HG03521 (cell line): ENCODE measurements around the gene GPR68.
"Not testable (repeated sequence)": the region's sequence is repeated elsewhere in the genome, so short reads cannot be mapped to it uniquely, and the experiment has no call there.

ENCODE experiments used
- ATAC-seq: cut with Tn5 transposase; IDR thresholded peaks from one replicate; pipeline ENCODE4 v1.9.1; 2021; ENCODE audit warnings: mild to moderate bottlenecking, moderate library complexity; ENCODE audit not compliant: unreplicated experiment

GPR68 gene

GRCh38 chr14:91230397-91231035 is 14.0 kb downstream of the GPR68 start:
- no peak for ATAC-seq

DNA sequence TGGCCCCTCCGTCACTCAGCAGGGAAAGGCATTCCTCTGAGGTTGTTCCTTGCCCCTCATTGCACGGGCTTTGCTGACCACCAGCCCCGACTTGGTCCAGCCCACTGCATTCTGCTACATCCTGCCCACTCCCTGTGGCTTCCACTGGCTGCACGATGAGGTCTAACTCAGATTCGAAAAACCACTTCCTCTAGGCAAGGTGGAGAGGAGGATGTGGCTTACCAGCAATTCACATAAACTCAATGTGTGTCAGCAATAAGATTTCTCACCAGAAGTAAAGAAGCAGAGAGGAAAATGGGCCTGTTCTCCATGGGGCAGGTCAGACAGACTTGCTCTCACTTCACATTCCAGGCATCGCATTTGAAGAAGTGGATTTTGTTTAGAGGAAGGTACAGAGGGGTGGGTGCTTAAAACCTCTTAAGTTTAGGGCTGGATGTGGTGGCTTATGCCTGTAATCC is 14.7 kb downstream of the GPR68 start:
- ATAC-seq: peak; percentile 69

- ATAC-seq: no peak
Observed at GRCh38 chr14:91229005-91229382, 15.5 kb downstream of the GPR68 start.

GRCh38 chr14:91228112-91229004 is 16.1 kb downstream of the GPR68 start:
- peak; percentile 71 for ATAC-seq

GRCh38 chr14:91227183-91227628 is 17.3 kb downstream of the GPR68 start:
- no peak for ATAC-seq

DNA sequence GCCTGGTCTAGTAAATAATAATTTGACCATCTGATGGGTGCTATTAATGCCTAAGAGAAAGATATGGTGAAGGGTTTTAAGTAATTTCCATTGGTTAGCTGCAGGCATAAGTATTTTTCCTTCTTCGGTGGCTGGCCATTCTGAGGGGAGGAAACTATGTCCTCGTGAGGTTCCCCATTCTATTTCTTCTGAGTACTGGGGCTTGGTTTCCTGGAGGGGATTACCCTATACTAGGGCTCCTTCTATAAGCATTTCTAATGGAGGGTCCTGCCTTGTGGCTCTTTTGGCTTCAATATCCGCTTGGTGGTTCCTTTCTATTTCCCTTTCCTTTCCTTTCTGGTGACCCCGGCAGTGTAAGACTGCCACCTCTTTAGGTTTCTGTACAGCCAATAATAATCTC is 18.1 kb downstream of the GPR68 start:
- ATAC-seq: not testable (repeated sequence)

DNA sequence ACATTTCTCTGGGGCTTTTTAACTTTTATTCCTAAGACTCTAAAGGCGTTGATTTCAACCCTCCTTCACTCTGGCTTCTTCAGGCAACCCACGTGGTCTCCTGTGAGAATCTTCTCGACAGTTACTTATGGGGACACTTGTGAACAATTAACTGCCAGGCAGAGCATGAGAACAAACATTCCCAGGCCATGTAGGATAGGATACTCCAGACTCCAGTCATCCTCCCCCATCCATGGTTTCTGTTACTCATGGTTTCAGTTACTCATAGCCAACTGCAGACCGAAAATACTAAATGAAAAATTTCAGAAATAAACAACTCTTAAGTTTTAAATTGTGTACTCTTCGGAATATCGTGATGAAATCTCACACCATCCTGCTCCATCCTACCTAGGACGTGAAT is 19.5 kb downstream of the GPR68 start:
- no peak for ATAC-seq

DNA sequence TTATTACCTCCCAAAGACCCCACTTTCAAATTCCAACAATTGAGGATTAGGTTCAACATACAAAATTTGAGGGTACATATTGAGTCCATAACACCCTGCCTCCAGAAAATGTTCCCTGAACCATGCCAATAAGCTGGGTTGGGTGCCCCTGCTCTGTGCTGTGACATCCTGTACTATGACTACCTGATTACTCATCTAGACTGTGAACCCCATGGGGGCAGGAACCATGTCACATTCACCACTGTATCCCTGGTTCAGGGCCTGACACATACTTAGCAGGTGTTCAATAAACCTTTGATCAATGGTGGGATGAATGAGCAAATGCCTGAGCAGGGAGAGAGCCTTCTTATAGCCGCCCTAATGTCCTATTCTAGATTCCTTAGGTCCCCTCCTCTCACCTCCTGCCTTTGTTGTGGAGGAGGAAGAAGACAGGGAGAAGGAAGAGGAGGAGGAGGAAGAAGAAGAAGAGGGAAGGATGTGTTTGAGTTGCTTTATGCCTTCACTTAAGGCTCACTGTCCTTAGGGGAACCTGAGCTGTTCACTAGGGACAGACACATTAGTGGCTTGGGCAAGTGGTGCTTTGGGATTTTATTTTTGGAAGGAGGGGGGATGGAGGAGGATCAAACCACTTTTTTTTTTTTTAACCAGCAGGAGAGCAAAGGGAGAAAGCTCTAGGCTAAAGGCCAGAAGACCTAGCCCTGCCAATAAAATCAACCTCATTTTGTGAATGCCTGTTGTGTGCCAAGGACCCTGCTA is 21.3 kb downstream of the GPR68 start:
- no peak for ATAC-seq

DNA sequence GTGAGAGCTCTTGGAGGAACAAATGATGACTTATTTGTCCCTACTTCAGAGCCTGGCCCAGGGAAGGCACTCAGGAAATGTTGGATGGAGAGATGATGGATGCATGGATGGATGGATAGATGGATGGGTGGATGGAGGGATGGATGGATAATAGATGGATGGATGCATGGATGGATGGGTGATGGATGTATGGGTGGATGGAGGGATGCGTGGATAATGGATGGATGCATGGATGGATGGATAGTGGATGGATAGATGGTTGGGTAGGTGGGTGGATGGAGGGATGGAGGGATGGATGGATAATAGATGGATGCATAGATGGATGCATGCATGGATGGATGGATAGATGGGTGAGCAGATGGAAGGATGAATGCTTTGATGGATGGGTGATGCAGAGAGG is 23.2 kb downstream of the GPR68 start:
- ATAC-seq: no peak

- ATAC-seq: no peak
Observed at GRCh38 chr14:91220581-91221000, 23.9 kb downstream of the GPR68 start.

DNA sequence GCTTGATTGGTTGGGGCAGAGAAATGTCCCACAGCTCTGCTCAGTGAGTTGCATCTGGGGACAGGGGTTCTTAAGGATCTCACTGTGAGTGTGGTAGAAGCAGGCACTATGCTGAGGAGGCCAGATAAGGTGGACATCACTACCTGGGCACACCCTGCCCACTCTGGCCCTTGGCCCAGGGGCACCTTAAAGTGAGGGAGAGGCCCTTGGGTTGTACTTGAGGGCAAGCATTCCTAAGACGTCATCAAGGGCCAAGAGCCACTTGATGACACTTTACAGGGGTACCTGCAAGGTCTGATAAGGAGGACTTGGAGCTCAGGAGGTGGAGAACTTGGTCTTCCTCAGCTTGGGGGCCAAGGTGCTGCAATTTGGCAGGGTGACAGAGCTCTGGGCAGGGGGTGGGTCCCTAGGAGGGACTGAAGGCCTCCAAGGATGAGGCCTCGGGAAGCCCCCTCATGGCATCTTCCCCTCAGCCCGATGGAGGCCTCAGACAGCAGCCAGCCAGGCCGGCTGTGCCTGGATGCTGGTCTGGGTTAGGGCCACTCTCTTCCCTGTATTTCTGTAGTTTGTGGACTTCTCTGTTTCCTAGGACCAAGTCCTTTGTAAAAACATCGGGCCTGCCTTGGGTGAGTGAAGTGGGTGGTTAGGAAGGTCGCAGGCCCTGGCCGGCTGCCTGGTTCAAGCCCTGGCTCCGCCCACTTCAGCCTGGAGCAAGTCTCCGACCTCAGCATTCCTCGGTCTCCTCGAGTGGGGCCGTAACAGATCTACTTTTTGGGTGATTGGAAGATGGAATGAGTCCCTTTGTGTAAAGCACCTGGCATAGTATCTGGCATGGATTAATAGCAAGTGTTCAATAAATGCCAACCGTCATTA is 24.8 kb downstream of the GPR68 start:
- ATAC-seq: no peak

DNA sequence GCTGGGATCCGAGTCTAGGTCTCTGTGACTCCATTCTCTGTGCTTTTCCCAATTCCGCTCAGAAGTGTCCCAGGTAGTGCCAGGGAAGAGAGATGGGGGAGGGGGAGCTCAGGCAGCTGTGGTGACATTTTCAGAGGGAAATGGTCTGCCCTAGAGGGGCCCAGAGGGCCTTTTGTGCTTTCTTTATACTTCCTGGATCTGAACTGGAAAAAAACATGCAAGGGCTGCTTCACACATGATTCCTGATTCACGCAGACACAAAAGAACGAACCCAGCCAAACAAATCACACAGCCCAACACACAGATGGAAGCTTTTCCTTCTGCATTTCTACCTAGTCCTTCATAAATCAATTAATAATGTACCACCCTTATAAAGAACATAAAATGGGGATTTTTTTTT is 26.5 kb downstream of the GPR68 start:
- ATAC-seq: no peak

- no peak for ATAC-seq
Observed at GRCh38 chr14:91216731-91217226, 27.7 kb downstream of the GPR68 start.

DNA sequence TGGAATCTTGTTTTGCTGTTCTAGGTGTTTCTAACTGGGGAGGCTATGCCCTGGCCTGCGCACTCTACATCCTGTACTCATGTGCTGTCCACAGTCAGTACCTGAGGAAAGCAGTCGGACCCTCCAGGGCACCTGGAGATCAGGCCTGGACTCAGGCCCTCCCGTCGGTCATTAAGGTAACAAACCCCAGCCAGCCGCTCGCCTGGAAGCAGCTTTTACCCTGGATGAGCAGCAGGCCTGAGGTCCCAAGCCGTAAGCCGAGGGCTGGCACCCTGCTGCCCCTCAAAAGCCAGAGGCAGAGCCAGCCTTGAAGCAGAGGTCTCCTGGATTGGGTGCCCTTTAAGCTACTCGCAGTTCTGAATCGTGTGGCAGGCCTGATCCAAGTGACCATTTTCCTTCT is 29.1 kb downstream of the GPR68 start:
- no peak for ATAC-seq

GRCh38 chr14:91214306-91214705 is 30.2 kb downstream of the GPR68 start:
- no peak for ATAC-seq

DNA sequence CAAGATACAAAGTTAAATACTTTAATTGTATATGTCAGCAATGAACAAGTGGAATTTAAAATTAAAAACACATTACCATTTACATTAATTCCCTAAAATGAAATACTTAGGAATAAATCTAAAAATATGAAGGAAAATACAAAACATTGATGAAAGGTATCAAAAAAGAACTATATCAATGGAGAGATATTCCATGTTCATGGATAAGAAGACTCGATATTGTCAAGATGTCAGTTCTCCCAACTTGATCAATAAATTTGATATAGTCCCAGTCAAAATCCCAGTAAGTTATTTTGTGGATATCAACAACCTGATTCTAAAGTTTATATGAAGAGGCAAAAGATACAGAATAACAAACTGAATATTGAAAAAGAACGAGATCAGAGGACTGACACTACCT is 33.5 kb downstream of the GPR68 start:
- ATAC-seq: no peak

- ATAC-seq: no peak
Observed at GRCh38 chr14:91207008-91207407, 37.5 kb downstream of the GPR68 start.

GRCh38 chr14:91205459-91205858 is 39.0 kb downstream of the GPR68 start:
- no peak for ATAC-seq

DNA sequence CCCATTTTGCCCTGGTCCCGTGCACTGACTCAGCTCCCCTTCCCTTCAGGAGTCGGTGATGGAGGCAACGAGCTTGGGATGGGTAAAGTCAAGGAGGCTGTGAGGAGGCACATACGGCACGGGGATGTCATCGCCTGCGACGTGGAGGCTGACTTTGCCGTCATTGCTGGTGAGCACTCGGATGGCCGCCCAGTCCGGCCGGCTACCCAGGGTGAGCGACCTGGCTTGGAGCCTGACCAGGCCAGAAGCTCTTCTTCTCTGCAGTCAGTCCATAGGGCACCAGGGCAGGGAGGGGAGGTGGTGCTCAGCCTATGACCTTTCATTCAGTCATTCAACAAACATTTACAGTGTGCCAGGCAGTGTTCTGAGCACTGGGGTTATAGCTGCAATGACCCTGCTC is 39.8 kb downstream of the GPR68 start:
- ATAC-seq: no peak

- ATAC-seq: no peak
Observed at GRCh38 chr14:91202234-91202974, 42.1 kb downstream of the GPR68 start.
